Measurements from ENCODE around the gene RTN4R. TPM values are rescaled to one million over a fixed set of nuclear protein-coding genes. Genes with fewer than 3 reads are reported as not detected.
"Not testable (repeated sequence)": the region's sequence is repeated elsewhere in the genome, so short reads cannot be mapped to it uniquely, and the experiment has no call there.

RTN4R gene
- total RNA-seq, 1 experiment from 2014 or later: 15.6 TPM

- no peak for DNase-seq (ENCODE audit: low spot score)
Observed at GRCh38 chr22:20305894-20306645, 38.0 kb upstream of the RTN4R start.

- not testable (repeated sequence) for DNase-seq (ENCODE audit: low spot score)
Observed at GRCh38 chr22:20305230-20305893, 37.2 kb upstream of the RTN4R start.

DNA sequence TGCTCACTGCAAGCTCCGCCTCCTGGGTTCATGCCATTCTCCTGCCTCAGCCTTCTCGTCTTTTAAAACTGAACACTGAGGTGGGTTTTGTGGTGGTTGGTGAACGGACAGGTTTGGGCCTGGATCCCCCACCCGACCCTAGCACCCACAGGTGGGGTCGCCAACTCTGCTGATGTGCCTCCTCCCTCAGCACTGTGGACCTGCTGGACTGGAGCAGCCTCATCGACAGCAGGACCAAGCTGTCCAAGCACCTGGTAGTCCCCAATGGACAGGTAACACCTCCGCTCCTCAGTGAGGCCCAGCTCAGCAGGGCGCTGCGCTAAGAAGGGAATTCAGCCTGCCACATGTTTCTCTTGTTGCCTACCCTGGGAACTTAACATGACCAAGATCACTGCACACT is 36.5 kb upstream of the RTN4R start:
- DNase-seq (ENCODE audit: low spot score): no peak

- DNase-seq (ENCODE audit: low spot score): not testable (repeated sequence)
Observed at GRCh38 chr22:20303229-20303534, 35.1 kb upstream of the RTN4R start.

DNA sequence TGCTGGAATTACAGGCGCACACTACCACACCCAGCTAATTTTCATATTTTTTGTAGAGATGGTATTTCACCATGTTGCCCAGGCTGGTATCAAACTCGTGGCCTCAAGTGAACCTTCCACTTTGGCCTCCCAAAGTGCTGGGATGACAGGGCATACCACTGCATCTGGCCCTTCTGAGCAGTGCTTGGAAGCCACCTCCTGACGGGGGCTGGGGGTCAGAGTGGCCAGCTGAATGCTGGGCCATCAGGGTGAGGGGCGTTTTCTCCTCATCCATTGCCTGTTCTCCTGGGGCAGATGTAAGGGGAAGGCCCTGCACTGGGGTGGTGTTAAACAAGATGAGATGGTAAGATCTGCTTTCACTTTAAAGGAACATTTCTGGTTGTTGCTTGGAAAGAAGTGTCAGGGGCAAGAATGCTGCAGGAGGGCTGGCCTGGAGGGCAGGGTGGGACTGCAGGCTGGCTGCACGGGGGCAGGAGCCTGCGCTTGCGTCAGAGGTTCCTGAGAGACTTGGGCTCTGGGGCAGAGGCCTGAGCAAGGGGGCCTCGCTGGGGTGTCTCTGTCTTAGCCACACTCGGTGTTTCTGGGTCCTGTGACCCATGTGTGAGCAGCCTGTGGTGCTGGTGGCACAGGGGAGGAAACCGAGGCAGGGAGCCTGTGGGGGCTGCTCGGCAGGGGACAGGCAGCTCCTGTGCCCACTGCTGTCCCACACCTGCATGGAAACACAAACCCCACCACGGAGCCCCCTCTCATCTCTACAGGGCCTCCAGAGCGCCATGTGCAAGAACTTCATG is 34.5 kb upstream of the RTN4R start:
- DNase-seq (ENCODE audit: low spot score): no peak

DNA sequence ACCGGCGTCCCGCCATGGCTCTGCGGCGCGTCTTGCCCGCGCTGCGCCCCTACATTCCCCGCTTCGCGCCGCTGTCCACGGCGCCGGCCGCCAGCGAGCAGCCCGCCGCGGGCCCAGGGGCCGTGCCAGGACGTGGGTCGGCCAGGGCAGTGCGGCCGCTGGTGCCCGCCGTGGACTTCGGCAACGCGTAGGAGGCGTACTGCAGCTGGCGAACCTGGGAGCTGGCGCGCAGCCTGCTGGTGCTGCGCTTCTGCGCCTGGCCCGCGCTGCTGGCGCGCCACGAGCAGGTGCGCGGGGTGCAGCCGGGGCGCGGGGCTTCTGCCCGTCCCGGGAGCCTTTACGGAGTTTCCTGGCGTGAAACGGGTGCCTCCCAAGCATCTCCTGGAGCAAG is 31.6 kb upstream of the RTN4R start:
- DNase-seq (ENCODE audit: low spot score): no peak

DNA sequence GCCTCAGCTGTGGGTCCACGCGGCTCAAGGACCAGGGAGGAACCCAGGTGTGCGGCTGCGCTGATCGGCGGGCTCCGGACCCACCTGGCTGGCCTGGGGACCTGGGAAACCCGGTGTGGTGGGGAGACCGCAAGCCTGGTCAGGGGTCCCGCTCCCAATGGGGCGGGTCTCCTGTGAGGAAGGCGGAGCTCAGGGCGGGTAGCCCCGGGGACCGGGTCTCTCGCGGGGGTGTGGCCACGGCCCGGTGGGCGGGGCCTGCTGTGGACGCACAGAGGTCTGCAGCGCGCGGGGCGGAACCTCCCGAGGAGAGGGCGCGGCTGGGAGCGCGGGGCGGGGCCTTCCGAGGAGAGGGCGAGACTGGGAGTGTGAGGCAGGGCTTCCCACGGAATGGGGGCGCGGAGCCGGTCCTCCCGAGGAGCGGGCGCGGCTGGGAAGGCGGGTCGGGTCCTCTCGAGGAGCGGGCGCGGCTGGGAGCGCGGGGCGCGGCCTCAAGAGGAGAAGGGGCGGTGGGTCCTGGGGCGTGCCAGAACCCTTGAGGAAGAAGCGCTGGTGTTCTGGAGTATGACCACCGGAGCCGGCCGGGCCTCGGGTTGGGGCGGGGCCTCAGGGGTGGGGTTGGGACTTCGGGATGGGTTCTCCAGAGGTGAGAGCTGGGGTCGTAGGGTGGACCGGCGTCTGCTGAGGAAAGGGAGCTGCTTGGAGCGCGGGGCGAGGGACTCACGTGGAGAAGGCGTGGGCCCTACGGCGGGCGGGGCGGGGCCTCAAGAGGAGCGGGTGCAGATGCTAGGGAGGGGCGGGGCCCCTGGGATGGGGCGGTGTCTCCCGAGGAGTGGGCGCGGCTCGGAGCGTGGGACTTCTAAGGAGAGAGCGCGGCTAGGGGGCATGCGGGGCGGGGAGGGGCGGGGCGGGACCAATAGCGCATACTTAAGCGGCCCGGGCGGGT is 31.0 kb upstream of the RTN4R start:
- DNase-seq (ENCODE audit: low spot score): peak; percentile 60

DNA sequence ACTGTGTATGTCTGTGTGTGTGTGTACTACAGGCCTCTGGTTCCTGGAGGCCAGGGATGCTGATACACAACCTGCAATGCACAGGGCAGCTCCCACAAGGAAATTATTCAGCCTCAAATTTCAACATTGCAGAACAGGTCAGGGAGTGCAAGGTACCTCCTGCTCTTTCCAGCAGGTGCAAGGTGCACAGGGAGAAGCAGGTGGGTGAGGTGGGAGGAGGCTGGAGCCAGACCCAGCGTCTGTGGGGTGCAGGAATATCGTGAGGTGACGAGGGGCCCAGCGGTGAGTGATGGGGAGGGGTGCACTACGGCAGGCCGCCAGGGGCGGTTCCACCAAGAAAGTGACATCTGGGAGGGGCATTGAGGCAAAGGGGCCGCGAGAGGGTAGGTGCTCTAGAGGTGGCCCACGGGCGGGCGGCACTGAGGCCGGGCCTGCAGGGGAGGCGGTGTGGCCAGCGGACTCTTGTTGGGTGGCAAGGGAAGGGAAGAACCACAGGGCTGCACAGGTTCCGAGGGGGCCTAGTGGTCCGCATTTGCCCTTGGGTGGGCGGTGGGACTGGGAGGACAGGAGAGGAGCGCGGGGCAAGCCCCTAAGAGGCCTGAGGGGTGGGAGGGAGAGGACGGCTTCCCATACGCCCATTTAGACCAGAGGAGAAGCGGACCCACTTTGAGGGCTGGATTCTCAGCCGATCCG is 30.1 kb upstream of the RTN4R start:
- DNase-seq (ENCODE audit: low spot score): no peak

GRCh38 chr22:20297414-20298109 is 29.4 kb upstream of the RTN4R start:
- DNase-seq (ENCODE audit: low spot score): no peak

DNA sequence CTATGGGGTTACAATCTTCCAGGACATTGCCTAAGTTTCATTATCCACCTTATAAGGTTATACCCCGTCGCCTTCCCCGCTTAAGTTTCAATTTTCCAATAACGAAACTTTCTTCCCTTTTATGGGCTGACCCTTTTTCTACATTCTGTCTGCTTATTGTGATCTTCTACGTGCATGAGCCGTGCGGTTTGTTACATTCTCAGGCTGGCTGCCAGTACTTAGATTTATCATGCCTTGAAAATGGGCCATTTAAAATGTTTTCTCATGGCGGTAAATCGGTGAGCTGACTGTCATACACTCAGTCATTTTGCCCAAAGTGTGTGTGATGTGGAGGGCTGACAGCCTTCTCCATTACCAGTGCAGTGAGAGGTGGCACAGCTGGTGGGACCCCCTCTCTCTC is 28.5 kb upstream of the RTN4R start:
- DNase-seq (ENCODE audit: low spot score): no peak

- DNase-seq (ENCODE audit: low spot score): no peak
Observed at GRCh38 chr22:20295262-20296064, 27.3 kb upstream of the RTN4R start.

GRCh38 chr22:20292673-20293232 is 24.6 kb upstream of the RTN4R start:
- no peak for DNase-seq (ENCODE audit: low spot score)

DNA sequence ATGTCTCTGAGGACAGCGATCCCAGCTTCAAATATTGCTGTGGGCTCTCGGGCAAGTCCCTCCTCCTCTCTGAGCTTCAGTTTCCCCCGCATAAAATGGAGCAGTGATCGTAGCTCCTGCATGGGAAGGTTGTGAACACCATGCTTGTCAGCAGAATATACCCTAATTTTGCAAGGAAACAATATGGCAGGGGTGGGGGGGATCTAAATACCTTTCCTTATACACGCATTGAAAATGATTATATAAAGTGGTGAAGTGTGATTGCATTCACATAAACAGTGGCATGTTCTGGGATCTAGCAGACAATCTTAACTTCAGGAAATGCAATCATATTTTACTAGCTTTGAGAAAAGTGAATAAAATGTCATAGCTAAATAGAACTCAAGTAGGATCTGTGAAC is 24.0 kb upstream of the RTN4R start:
- no peak for DNase-seq (ENCODE audit: low spot score)

GRCh38 chr22:20291604-20292063 is 23.5 kb upstream of the RTN4R start:
- no peak for DNase-seq (ENCODE audit: low spot score)

DNA sequence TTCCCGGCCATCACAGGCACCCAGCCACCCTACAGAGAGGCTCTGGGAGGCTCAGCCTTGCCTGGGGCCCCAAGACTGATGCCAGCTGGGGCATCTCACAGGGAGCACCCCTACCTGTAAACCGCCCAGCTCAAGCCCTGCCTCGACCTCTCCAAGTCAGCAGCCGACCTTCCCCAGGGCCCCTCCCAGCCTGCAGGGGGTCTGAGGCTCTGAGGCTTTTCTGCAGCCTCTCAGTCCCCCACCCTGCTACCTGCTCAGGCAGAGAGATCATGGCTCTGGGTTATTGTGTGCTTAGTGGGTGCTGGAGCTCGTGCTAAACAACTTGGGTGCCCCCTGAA is 23.1 kb upstream of the RTN4R start:
- DNase-seq (ENCODE audit: low spot score): no peak

GRCh38 chr22:20290578-20291248 is 22.6 kb upstream of the RTN4R start:
- DNase-seq (ENCODE audit: low spot score): no peak

DNA sequence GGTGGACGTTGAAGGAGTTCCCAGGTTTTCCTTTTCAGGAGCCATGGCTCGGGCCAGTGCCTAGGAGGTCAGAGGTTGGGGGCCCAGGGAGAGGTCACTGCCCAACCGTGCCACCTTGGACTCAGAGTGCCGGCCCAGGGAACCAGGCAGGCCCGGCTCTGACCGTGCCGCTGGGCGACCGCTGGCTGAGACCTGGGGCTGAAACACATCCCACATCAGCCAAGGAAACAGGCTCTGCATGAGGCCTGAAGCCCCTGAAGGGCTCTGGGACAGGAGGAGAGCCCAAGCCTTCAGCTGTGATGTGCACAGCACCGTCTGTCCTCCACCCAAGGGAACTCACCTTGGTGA is 21.9 kb upstream of the RTN4R start:
- DNase-seq (ENCODE audit: low spot score): no peak

GRCh38 chr22:20289182-20290044 is 21.3 kb upstream of the RTN4R start:
- DNase-seq (ENCODE audit: low spot score): not testable (repeated sequence)
